Measurements from ENCODE around the gene FOXO6. TPM values are rescaled to one million over a fixed set of nuclear protein-coding genes. Genes with fewer than 3 reads are reported as not detected.

The FOXO6 gene
- total and polyA plus RNA-seq, 10 of the 15 experiments (the other 5 are each of a cell fraction or from before 2014, with no cell fraction given): 0.37 TPM; not detected in 9

GRCh38 chr1:41365772-41366454 is 4.7 kb downstream of the FOXO6 start (continued):
- no peak for TF ChIP-seq NFYB (IDR thresholded peaks at IDR 0.05; ENCODE audit: insufficient read depth, low read depth, low read length)
- TF ChIP-seq IKZF2 (IDR thresholded peaks at IDR 0.05): peak; percentile 31 to 62; a peak in 2 of 4 replicates
- TF ChIP-seq WRNIP1 (IDR thresholded peaks at IDR 0.05; ENCODE audit: borderline replicate concordance, low read depth, low read length): no peak
- TF ChIP-seq HSF1 (IDR thresholded peaks at IDR 0.05; ENCODE audit: low read depth, low read length): no peak
- no peak for TF ChIP-seq ELK1 (IDR thresholded peaks at IDR 0.05; ENCODE audit: low read depth, low read length)
- no peak for TF ChIP-seq SREBF1 (IDR thresholded peaks at IDR 0.05; ENCODE audit: low read length)
- TF ChIP-seq NBN (IDR thresholded peaks at IDR 0.05): peak; percentile 62; the same call in 1 of the 2 replicates
- no peak for TF ChIP-seq EGR1 (IDR thresholded peaks at IDR 0.05; ENCODE audit: borderline replicate concordance in 1 of 2, low read depth in 2 of 2, low read length in 2 of 2)
- no peak for TF ChIP-seq CBX5 (IDR thresholded peaks at IDR 0.05; ENCODE audit: low read depth)
- TF ChIP-seq EZH2 (IDR thresholded peaks at IDR 0.05; ENCODE audit: borderline replicate concordance, control insufficient read depth, low read depth, low read length): no peak
- TF ChIP-seq CHD2 (IDR thresholded peaks at IDR 0.05; ENCODE audit: borderline replicate concordance, low read depth, low read length): 0 out of 2 replicates have a peak, but pooled peaks have one; percentile 26
- TF ChIP-seq HDGF (IDR thresholded peaks at IDR 0.05): peak; percentile 50; the same call in 1 of the 2 replicates
- TF ChIP-seq IKZF1 (conservative IDR thresholded peaks at IDR 0.05): peak; percentile 88
- peak; percentile 74; the same call in 1 of the 2 replicates for TF ChIP-seq RELB (IDR thresholded peaks at IDR 0.05; ENCODE audit: low read depth)
- TF ChIP-seq TAF1 (IDR thresholded peaks at IDR 0.05; ENCODE audit: borderline replicate concordance, low read depth, low read length): no peak
- TF ChIP-seq SIX5 (IDR thresholded peaks at IDR 0.05; ENCODE audit: low read depth, low read length, severe bottlenecking): no peak
- TF ChIP-seq SKIL (IDR thresholded peaks at IDR 0.05; ENCODE audit: low read depth, poor library complexity, severe bottlenecking): no peak
- TF ChIP-seq TCF7 (IDR thresholded peaks at IDR 0.05; ENCODE audit: borderline replicate concordance): no peak
- TF ChIP-seq YY1 (IDR thresholded peaks at IDR 0.05; ENCODE audit: low read depth, low read length): no peak
